GM19463 (cell line): ENCODE results near the gene YBEY.
"Not testable (repeated sequence)": the region's sequence is repeated elsewhere in the genome, so short reads cannot be mapped to it uniquely, and the experiment has no call there.

Experiments
- ATAC-seq: cut with Tn5 transposase; IDR thresholded peaks from one replicate; pipeline ENCODE4 v1.9.1; 2021; ENCODE audit warnings: mild to moderate bottlenecking, moderate library complexity; ENCODE audit not compliant: unreplicated experiment

The YBEY gene

DNA sequence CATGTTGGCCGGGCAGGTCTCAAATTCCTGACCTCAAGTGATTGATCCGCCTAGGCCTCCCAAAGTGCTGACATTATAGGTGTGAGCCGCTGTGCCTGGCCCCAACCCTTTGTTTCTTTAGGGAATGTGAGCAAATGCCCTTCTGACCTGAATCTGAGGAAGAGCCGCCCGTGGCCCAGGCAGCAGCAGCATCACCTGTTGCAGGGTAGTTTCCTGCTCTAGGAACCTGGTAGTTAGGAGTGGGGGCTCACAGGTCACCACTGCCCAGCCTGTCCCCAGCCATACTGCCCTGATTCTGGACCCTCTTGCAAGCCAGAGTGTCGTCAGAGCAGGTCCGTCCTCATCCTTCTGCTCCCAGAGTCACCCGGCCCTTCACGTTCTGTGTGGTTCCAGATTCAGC lies 13.0 kb downstream of the YBEY start:
- ATAC-seq: no peak

DNA sequence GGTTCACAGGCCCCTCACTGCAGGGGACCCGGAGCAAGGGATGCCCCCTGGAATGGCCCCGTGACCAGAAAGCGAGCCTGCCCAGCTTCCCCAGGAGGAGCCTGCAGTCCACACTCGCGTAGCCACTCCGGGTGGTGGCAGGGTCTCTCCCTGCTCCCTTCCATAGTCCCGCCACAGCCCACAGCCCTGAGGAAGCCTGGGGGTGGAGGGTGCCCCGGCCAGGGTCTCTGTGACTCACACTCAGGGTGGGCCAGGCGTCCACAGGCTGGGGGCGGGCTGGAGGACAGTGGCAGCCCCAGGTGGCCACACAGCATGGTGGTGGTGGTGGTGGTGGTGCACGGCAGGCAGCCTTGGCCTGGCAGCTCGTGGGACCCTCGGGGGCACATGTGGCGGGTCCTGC lies 15.6 kb downstream of the YBEY start:
- no peak for ATAC-seq

DNA sequence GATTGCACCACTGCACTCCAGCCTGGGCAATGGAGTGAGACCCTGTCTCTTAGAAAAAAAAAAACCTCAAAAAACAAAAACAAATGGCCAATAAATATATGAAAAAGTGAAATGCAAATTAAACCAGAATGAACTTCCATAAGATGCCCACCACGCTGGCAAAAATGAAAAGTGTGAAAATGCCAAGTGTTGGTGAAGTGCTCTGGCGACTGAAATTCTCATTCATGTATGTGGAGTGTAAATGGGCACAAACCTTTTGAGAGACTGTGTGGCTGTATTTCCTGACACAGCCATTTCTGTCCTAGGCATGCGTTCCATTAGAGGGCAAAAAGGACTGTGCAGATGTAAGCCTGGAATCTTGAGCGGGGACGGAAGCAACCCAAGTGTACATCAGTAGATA lies 18.3 kb downstream of the YBEY start:
- ATAC-seq: no peak

DNA sequence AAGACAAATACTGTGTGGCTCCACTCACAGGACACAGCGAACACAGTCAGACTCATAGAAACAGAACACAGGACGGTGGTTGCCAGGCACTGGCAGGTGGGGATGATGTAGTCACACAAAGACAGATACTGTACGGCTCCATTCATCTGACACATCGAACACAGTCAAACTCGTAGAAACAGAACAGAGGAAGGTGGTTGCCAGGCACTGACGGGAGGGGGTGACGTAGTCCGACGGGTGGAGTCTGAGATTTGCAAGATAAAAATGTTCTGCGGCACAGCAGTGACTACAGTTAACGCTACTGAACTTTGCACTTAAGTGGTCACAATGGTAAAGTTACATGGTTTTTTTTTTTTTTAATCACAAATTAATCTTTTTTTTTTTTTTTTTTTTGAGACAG lies 18.8 kb downstream of the YBEY start:
- no peak for ATAC-seq

DNA sequence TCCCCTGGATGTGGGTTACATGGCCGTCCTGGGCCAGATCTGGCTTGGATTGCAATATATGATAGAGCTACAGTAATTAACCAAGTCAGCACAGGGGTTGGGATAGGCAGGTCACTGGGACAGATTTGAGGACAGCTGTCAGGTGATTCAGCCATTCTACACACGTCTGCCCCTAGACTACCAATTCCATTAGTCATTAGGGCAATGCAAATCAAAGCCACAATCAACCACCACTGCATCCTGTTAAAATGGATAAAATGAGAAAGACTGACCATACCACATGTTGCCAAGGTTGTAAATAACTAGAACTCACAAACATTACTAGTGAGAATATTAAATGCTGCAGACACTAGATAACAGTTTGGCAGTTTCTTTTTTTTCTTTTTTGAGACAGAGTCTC lies 21.5 kb downstream of the YBEY start:
- ATAC-seq: no peak

DNA sequence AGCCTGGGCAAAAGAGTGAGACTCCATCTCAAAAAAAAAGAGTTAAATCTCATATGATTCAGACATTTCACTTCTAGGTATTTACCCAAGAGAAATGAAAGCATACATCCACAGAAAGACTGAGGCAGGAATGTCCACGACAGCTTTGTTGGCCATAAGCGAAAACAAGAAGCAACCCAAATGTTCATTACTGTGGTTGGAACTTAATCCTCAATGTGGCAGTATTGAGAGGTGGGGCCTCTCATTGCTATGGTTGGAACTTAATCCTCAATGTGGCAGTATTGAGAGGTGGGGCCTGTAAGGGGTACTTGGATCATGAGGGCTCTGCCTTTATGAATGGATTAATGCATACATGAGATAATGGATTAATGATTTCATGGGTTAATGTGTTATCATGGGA lies 22.3 kb downstream of the YBEY start:
- no peak for ATAC-seq

DNA sequence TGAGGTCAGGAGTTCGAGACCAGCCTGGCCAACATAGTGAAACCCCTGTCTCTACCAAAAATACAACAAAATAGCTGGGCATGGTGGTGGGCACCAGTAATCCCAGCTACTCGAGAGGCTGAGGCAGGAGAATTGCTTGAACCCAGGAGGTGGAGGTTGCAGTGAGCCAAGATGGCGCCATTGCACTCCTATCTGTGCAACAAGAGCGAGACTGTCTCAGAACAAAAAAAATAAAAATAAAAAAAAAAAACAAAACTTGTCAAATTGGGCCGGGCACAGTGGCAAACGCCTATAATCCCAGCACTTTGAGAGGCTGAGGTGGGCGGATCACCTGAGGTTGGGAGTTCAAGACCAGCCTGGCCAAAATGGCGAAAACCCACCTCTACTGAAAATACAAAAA lies 24.1 kb downstream of the YBEY start:
- ATAC-seq: not testable (repeated sequence)

DNA sequence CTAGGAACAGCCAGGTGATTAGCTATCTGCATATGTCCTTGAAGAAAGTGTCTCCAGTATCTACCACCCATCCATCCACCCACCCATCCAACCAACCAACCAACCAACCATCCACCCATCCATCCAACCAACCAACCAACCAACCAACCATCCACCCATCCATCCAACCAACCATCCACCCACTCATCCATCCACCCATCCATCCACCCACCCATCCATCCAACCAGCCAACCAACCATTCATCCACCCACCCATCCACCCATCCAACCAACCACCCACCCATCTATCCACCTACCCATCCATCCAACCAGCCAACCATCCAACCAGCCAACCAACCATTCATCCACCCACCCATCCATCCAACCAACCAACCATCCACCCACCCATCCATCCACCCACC lies 25.4 kb downstream of the YBEY start:
- ATAC-seq: no peak

DNA sequence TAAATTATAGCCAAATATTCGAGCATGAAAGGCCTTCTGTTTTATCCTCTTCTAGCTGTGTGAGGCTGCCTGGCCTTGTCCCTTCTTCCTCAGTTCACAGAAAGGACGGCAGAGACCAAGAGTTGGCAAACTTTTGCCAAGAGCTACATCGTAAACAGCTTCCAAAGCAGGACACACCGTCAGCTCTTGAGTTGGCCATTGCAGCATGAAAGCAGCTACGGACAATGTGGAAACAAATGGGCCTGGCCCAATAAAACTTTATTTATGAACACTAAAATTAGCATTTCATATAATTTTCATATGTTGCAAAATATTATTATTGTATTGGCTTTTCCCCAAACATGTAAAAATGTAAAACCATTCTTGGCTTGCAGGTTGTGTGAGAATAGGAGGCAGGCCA lies 26.8 kb downstream of the YBEY start:
- no peak for ATAC-seq

DNA sequence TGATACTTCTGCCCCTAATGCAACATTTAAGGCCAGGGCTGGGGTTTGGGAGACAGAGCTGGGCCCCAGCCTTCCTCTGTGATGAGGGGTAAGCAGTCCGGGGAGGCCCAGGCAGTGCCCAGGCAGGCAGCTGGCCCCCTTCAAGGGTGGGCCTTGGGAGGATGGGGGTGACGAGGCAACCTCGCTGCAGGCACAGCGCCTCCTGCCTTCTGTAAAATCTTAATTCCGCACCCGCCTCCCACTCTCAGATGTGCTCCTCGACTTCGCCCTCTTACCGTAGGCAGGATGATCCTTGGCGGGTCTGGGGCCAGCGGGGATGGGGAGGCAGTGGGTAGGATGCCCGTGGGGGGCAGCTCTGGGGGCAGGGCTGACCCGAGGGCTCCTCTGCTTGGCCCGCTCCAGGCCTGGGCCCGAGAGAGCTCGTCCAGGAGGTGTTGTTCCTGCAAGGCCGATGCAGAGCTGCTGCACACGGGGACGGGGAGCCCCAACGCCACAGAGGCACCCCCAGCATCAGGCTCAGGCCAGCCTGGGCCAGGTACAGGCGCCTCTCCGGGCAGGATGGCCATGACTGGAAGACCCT lies 28.4 kb downstream of the YBEY start:
- ATAC-seq: no peak

DNA sequence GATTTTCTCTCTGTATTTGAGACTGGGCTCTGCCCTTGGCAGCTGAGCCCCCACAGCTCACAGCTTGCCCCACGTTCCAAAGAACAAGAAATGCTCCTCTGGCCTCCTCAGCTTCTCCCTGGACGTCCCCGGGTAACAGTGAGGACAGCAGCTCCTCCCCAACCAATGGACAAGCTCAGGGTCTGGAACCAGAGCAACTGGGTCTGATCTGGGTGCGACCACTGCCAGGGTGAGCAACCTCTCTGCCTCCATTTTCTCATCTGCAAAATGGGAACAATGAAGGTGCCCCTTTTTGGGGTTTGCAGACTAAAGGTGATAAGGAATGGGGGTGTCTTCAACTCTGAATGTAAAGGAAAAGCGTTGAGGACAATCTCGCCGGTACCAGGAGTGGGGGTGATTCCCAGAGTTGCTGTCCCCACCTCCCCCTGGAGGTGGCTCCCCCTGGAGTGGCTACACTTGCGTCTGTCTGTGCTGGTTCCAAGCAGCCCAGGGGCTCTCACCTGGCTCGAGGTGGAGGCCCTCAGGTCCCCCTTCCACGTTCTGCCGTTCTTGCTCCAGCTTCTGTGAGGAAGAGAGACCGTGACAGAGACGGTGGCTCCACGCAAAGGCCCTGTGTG lies 30.7 kb downstream of the YBEY start:
- ATAC-seq: no peak

DNA sequence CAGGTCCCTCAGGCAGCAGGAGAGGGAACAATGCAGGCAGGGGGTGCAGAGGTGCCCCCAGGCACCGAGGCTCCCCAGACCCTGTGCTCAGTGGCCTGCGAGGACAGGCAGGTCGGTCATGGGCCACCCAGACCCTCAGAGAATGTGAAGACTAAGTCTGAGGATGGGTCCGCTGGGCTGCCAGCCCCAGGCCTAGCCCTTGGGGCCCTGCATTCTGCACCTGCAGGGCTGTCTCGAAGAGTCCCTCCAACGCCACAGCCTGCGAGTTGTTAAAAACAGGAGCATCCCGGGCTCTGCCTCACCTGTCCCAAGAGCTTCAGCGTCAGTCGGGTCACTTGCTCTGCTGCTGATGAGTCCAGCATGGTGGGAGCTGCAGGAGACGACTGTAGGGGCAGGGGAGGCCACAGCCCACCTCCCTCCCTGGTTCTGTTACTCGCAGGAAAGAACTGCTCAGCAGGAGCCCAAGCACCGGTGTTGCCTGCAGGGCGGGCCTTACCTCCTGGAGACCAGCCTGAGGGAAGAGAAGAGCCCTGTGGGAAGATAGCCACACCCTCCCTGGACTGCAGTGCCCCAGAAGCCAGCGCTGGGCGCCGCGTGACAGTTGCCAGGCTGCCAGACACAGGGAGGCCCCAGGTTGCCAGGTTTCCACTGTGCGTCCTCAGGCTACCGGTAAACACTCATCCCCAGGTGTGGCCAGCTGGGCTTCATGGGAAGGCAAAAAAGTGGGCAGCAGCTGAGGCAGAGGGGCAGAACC lies 31.7 kb downstream of the YBEY start:
- no peak for ATAC-seq

DNA sequence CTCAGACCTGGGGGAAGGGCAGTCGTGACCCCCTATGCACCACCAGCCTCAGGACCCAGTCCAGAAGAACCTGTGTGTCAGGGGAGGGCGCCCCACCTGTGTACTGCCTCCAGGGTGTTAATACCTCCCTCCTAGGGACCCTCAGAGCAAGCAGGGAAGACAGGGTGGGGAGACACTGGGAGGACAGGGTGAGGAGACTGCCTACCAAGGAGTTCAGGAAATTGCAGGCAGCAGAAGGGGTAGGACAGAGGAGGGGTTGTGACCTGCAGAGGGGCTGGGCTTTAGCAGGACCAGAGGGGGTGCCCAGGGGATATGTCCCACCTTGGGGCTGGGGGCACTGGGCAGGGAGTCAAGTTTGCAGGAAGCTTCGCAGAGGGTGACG lies 32.3 kb downstream of the YBEY start:
- no peak for ATAC-seq

DNA sequence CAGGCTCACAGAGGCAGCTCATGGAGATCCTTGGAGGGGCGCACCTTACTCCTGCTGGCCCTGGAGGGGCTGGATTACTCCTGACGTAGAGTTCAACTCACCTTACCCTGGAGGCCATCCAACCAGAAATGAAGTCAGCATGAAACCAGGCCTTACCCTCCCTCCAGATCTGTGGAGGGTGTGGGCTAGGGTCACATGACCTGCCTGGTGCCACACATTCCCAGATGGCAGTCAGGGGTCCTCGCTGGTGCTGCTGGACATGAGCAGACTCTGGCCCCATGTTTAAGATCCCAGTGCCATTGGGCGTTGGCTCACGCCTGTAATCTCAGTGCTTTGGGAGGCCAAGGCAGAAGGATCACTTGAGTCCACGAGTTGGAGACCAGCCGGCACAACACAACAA lies 33.0 kb downstream of the YBEY start:
- ATAC-seq: no peak

DNA sequence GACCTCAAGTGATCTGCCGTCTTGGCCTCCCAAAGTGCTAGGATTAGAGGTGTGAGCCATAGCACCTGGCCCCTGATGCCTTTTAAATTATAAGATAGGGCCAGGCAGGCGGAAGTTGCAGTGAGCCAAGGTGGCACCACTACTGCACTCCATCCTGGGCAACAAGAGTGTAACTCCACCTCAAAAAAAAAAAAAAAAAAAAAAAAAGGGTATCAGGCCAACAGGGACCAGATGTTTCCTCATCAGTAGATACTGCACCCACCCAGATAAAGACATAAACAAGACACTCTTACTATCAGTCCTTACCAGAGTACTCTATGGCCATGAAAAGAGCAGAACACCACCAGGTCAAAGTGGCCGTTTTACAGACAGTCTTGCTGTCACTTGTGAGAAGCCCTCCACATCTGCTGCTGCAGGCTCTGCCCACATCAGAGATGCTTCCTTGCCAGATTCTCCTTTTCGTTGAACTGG lies 34.2 kb downstream of the YBEY start:
- no peak for ATAC-seq

DNA sequence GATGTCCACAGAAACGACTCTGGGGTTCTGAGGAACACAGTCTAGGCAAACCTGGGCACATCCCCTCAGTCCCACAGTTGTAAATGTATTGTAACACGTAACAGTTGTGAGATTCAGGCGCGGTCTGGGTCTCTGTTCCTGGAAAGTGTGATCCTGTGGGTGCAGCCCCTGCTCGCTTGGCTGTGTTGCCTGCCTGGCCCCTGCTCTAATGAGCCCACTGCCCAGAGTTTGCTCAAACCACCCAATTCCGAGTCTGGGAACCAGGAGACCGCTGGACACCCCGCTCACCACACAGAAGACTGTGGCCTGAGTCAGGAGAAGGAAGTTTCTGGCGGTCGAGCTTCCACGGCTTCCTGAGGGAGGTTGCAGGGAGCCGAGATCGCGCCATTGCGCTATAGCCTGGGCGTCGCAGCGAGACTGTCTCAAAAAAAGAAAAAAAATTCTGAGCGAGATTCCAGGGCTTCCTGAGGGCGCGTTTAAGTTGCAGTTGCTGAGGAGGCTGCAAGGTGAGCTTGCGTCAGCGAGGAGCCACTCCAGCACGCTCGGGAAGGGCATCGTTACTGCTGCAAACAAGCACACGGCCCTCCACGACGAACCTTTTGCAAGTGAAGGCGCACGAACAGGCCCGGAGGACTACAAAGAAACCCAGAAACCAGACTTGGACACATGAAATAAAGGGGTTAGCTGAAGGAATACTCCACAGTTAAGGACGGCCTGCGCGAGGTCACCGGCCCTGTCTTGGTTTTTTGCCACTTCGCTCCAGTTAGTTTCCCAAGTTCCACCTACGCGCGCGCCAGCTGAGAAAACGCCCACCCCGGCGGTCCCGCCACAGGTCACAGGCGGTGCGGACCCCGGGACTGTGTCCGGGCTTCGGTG lies 36.4 kb downstream of the YBEY start:
- ATAC-seq: no peak

DNA sequence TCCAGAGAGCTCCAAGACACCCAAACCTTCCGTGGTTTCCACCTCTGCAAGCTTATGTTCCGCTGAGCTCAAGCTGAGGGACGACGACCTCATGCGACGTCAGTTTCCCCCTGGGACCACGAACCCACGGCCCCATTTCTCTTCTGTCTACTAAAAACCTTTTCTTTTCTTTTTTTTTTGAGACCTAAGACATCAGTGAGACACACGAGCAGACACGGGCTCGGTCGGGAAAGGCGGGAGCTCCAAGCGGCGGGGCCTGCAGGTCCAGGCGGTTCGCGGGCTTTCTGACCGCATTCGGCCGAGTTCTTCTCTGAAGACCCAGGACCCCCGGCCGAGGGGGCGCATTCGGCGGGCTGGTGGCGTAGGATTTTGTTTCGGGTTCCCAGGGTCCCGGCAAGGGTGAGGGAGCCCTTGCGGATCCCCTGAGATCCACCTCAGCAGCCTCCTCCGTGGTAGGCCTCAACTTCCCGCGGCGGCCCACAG lies 37.1 kb downstream of the YBEY start:
- no peak for ATAC-seq

DNA sequence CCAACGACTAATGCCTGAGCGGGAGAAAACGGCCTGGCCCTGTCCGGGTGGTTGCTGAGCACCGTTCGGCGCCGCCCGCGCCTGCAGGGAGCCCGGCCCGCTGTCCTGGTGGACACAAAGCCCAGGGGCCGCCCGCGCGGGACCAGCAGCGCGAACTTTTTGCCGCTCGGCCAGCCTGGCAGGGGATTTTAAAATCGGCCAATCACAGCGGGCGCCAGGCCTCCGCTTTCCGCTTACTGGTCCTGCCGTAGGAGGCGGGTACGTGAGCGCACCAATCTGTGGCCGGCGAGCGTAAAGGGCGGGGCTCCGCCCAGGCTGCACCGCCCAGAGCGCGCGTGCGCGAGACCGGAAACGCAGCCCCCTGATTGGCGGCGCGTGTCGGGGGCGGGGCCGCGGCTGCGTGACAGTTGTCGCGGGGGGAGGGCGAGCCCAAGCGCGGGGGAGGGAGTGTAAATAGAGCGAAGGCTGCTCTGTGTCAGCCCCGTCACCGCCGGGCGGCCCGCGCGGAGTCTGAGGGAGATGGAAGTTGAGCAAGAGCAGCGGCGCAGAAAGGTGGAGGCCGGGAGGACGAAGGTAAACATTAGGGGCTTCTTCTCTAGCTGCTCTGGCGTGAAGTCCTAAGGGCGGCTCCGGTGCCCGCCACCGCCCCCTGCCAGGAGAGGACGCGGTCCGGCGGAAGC lies 37.7 kb downstream of the YBEY start, which contains the start of the genes C21orf58 and PCNT:
Gene C21orf58, minus strand, starts transcription at position 161 of the 680 bp plus-strand sequence. CDS start 1,132 bp downstream, outside the sequence.
Gene PCNT, plus strand, starts transcription at position 447 of the 680 bp plus-strand sequence. Its CDS starts 73 bp downstream, at position 520.
- ATAC-seq: peak; percentile 74

DNA sequence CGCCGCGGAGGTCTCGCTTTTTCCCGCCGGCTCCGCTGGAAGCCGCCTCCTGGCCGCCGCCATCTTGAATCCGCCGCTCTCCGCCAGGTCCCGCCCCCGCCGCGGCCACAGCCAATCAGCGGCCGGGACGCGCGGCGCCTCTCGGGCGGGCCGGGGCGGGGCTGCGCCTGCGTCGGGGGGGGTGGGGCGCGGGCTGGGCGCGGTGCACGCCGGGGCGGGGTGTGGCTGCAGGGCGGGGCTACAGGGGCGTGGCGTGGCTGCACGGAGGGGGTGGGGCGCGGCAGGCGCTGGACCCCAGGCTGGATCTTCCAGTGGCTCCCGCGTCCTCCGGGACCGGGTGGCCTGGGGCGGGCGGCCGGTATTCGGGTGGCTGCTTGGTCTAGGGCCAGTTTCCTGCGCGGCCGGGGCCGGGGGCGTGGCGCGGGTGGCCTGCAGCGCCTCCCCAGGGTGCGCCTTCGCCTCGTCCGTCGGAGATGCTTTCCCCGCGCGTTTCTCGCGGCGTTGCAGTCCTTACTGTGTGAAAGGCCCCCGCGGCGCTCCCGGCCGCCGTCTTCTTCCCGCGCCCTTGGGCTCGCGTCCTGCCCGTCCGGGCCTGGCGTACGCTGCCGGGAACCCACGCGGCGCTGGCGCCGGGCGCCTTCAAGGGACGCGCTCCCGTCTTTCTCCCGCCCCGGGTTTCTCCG lies 38.4 kb downstream of the YBEY start:
- peak; percentile 54 for ATAC-seq
